ENCODE data around the gene TPP2.

The TPP2 gene

DNA sequence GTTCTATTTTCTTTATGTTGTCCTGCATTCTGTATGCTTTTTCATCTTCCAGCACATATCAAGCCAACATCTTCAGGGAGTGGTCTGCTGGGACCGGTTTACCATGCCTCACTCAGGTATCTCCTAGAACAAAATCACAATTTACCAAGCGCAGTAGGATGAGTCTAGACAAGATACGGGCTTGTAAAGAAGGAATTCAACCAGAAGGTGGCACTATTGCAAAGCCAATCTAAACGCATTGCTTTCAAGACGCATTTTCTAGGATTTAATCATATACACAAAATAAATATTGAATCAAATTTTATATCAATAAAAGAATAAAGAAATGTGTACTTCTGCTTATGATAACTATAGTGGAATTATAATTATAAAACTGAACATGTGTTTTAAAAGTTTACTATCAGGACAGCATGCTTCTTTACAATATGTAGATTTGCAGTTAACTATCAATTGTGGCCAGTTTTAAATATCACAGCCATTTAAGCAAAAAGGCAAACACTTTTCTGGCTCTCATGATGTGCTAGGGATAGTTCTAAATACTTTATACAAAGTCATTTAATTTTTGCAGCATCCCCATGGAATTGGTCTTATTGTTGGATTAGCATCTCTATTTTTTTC lies 16.1 kb upstream of the TPP2 start:
- Mint-ChIP-seq H3K27ac (no peak overlapping the region), H3K4me3 (no peak overlapping the region), H3K4me1 (peaks cover 18% of the 10 kb centered on the region), H3K27me3 (peaks cover 10% of the 10 kb centered on the region), H3K36me3 (no peaks in the 10 kb centered on the region), H3K9me3 (no peaks in the 10 kb centered on the region)
- CTCF ChIA-PET: interaction anchor here (1.0 to 4.9 kb wide), 12 partner anchors 11 to 336 kb away, joined by 3 to 38 read pairs (median 4); partner anchors contain the start of genes ERCC5 and TPP2
- peak; percentile 49 for DNase-seq

DNA sequence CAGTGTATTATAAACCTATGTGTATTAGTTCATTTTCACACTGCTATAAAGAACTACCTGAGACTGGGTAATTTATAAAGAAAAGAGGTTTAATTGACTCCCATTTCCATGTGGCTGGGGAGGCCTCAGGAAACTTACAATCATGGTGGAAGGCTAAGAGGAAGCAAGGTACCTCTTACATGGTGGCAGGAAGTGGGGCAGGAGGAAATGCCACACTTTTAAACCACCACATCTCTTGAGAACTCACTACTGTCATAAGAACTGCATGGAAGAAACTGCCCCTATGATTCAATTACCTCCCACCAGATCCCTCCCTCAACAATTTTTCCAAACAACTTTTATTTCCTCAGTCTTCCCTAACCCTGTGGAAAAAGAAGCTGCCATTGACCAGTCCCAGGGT lies 14.5 kb upstream of the TPP2 start:
- DNase-seq: peak; percentile 31
- peaks cover 10% of the 10 kb centered on the region for H3K27me3 Mint-ChIP-seq
- H3K9me3 Mint-ChIP-seq: no peaks in the 10 kb centered on the region
- peaks cover 18% of the 10 kb centered on the region for H3K4me1 Mint-ChIP-seq
- CTCF ChIA-PET: interaction anchor here (0.8 to 4.9 kb wide), 7 partner anchors 10 to 288 kb away, joined by 3 to 38 read pairs (median 8); partner anchors contain the start of gene ERCC5
- H3K4me3 Mint-ChIP-seq: no peak overlapping the region
- H3K36me3 Mint-ChIP-seq: no peaks in the 10 kb centered on the region
- H3K27ac Mint-ChIP-seq: no peak overlapping the region

- CTCF ChIA-PET: interaction anchor here (1.0 to 2.5 kb wide), 2 partner anchors 140 to 286 kb away, joined by 3 to 7 read pairs; no protein-coding TSS in a partner anchor
- Mint-ChIP-seq H3K4me1 (peaks cover 25% of the 10 kb centered on the region), H3K4me3 (no peak overlapping the region), H3K27ac (no peak overlapping the region), H3K27me3 (peaks cover 10% of the 10 kb centered on the region), H3K36me3 (no peaks in the 10 kb centered on the region), H3K9me3 (no peaks in the 10 kb centered on the region)
- no peak for DNase-seq
Measured at GRCh38 chr13:102584434-102584833, 12.4 kb upstream of the TPP2 start.

GRCh38 chr13:102586615-102587014 lies 10.2 kb upstream of the TPP2 start:
- H3K27me3 Mint-ChIP-seq: peaks cover 6% of the 10 kb centered on the region
- no peaks in the 10 kb centered on the region for H3K9me3 Mint-ChIP-seq
- H3K4me3 Mint-ChIP-seq: no peak overlapping the region
- CTCF ChIA-PET: interaction anchor here (1.5 kb wide), 1 partner anchor 187 kb away, joined by 3 read pairs; the partner anchor contains the start of gene TEX30
- DNase-seq: no peak
- H3K36me3 Mint-ChIP-seq: no peaks in the 10 kb centered on the region
- H3K4me1 Mint-ChIP-seq: peaks cover 28% of the 10 kb centered on the region
- no peak overlapping the region for H3K27ac Mint-ChIP-seq

GRCh38 chr13:102587916-102588315 lies 8.9 kb upstream of the TPP2 start:
- peaks cover 28% of the 10 kb centered on the region for H3K4me1 Mint-ChIP-seq
- no peaks in the 10 kb centered on the region for H3K36me3 Mint-ChIP-seq
- peak; percentile 26 for DNase-seq
- H3K27ac Mint-ChIP-seq: peak overlapping the region; percentile 7
- H3K4me3 Mint-ChIP-seq: no peak overlapping the region
- CTCF ChIA-PET: no interaction called here
- no peaks in the 10 kb centered on the region for H3K9me3 Mint-ChIP-seq
- H3K27me3 Mint-ChIP-seq: peaks cover 6% of the 10 kb centered on the region

GRCh38 chr13:102589301-102589822 lies 7.4 kb upstream of the TPP2 start:
- H3K27ac Mint-ChIP-seq: peak overlapping the region; percentile 45
- H3K36me3 Mint-ChIP-seq: no peaks in the 10 kb centered on the region
- CTCF ChIA-PET: interaction anchor here (1.1 kb wide), 1 partner anchor 258 kb away, joined by 5 read pairs; no protein-coding TSS in a partner anchor
- no peaks in the 10 kb centered on the region for H3K27me3 Mint-ChIP-seq
- H3K4me3 Mint-ChIP-seq: no peak overlapping the region
- H3K4me1 Mint-ChIP-seq: peaks cover 30% of the 10 kb centered on the region
- no peak for DNase-seq
- no peaks in the 10 kb centered on the region for H3K9me3 Mint-ChIP-seq

- Mint-ChIP-seq H3K27ac (peak overlapping the region; percentile 97), H3K27me3 (no peaks in the 10 kb centered on the region), H3K4me1 (peaks cover 44% of the 10 kb centered on the region), H3K36me3 (peaks cover 2% of the 10 kb centered on the region), H3K9me3 (no peaks in the 10 kb centered on the region), H3K4me3 (peak overlapping the region; percentile 90)
- CTCF ChIA-PET: interaction anchor here (1.0 to 3.5 kb wide), 17 partner anchors 9 to 258 kb away, joined by 3 to 23 read pairs (median 5); partner anchors contain the start of gene ERCC5
- DNase-seq: peak; percentile 89
Measured at GRCh38 chr13:102591988-102592781, 4.6 kb upstream of the TPP2 start.

DNA sequence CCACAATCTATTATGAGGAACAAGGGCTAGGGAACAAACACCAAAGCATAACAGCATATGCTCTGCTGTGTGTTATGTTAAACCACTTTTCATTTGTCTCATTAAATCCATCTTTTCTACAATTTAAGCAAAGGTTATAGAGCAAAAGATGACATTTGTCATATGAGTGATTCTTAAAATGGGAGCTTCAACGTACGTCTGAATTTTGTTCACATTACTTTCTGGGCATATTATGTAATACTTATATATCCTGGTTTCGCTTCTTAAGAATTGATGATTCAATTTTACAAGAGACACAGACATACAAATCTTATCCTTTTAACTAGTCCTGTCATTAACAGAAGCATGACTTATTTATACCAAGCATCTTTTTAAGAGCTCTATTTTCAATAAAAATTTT lies 3.3 kb upstream of the TPP2 start:
- CTCF ChIA-PET: interaction anchor here (1.0 to 3.5 kb wide), 3 partner anchors 252 to 255 kb away, joined by 7 to 23 read pairs (median 12); partner anchors contain the start of gene ERCC5
- Mint-ChIP-seq H3K27ac (peak overlapping the region; percentile 97), H3K27me3 (no peaks in the 10 kb centered on the region), H3K4me1 (peaks cover 40% of the 10 kb centered on the region), H3K9me3 (no peaks in the 10 kb centered on the region), H3K36me3 (peaks cover 10% of the 10 kb centered on the region), H3K4me3 (no peak overlapping the region)
- DNase-seq: no peak

DNA sequence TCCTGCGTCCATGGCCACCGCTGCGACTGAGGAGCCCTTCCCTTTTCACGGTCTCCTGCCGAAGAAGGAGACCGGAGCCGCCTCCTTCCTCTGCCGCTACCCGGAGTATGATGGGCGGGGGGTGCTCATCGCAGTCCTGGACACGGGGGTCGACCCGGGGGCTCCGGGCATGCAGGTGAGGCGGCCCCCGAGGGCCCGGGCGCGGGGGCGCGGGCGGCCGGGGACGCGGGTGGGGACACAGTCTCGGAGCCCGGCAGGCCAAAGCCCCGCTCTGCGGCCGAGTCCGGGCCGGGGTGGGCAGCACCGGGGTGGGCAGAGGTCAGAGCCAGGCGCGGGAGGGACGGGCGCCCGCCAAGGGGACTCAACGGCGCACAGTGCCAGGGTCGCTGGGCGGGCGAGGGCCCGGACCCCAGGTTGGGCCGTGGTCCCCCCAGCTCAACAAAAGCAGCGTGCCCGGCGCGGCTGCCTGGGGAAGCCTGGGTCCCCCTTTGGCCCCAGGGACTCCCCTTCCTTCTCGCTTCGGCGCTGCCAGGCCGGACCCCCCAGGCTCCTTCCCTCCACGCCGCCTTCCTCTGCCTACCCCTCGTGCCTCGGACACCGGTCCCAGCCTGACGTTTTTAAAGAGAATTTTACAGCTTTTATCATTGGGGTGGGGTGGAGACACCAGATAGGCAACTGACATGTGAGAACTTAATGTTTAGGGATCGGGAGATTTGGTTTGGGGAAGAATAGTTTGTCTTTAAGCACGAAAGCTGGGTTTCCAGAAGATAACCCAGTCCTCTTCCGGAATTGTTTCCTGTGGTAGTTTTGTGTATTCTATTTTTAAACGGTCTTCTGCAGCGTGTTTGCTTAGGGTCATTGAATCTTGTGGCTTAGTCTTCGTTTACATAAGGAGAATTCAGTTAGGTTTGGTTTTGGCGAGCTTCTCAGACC lies 509 bp downstream of the TPP2 start:
- peak; percentile 46 for DNase-seq
- H3K36me3 Mint-ChIP-seq: peaks cover 28% of the 10 kb centered on the region
- H3K27ac Mint-ChIP-seq: peak overlapping the region; percentile 100
- no peaks in the 10 kb centered on the region for H3K27me3 Mint-ChIP-seq
- CTCF ChIA-PET: interaction anchor here (1.0 to 2.8 kb wide), 3 partner anchors 17 to 249 kb away, joined by 3 to 12 read pairs (median 3); partner anchors contain the start of gene ERCC5
- no peaks in the 10 kb centered on the region for H3K9me3 Mint-ChIP-seq
- peak overlapping the region; percentile 97 for H3K4me3 Mint-ChIP-seq
- peaks cover 65% of the 10 kb centered on the region for H3K4me1 Mint-ChIP-seq

- Mint-ChIP-seq H3K27me3 (no peaks in the 10 kb centered on the region), H3K9me3 (no peaks in the 10 kb centered on the region), H3K4me3 (peak overlapping the region; percentile 91), H3K27ac (peak overlapping the region; percentile 97), H3K4me1 (peaks cover 66% of the 10 kb centered on the region), H3K36me3 (peaks cover 35% of the 10 kb centered on the region)
- CTCF ChIA-PET: no interaction called here
- DNase-seq: no peak
Measured at GRCh38 chr13:102598061-102598460, 1.3 kb downstream of the TPP2 start.

DNA sequence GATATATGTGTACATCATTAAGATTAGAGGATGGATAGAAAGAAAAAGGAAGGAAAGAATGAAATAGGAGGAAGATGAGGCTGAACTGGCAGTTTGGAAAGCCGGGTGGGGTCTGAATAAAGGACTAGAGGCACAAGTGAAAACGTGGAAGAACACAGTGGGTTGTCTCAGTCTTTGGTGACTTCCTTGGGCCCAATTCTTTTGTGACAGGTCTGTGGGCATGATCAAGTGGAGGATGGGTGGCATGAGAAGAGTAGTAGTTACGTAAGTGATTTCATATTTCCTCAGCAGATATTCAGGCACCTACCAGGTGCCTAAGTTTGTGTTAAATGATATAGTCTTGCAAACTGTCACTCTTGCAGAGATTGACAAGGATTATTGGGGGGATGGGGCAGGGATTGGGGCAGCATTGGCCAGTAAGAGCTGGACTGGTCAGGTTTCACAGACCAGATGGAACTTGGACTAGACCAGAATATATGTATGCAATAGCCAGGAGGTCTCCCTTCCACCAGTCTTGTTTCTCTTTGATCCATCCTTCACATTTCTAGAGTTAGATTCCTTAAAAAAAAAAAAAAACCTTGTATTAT lies 2.7 kb downstream of the TPP2 start:
- H3K4me1 Mint-ChIP-seq: peaks cover 73% of the 10 kb centered on the region
- H3K27ac Mint-ChIP-seq: peak overlapping the region; percentile 61
- H3K36me3 Mint-ChIP-seq: peaks cover 49% of the 10 kb centered on the region
- CTCF ChIA-PET: no interaction called here
- peak overlapping the region; percentile 91 for H3K4me3 Mint-ChIP-seq
- DNase-seq: peak; percentile 31
- H3K27me3 Mint-ChIP-seq: no peaks in the 10 kb centered on the region
- H3K9me3 Mint-ChIP-seq: no peaks in the 10 kb centered on the region

DNA sequence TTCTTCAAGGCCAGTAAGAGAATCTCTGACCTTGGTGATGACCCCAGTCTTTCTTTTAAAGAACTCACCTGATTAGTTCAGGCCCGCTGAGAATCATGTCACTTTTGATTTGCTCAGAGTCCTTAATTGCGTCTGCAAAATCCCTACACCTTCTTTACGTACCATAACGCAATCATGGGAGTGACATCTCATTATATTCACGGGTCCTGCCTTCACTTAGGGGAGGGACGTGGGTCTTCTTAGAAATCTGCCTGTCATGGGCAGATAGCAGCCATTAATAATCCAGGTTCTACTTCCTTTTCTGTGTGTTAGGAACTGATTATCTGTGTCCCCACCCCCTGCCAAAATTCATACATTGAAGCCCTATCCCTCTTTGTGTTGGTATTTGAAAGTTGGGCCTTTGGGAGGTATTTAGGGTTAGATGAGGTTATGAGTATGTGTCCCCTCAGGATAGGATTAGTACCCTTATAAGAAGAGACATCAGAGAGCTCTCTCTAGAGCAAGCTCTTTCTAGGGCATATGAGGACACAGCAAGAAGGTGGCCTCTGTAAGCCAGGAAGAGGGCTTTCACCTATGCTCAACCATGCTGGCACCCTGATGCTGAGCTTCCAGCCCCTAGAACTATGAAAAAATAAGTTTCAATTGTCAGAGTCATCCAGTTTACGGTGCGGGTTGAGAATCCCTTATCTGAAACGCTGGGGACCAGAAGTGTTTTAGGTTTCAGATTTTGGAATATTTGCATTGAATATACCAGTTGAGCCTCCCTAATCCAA lies 9.9 kb downstream of the TPP2 start:
- CTCF ChIA-PET: interaction anchor here (1.0 to 1.8 kb wide), 2 partner anchors 15 to 27 kb away, joined by 3 to 11 read pairs; no protein-coding TSS in a partner anchor
- DNase-seq: no peak
- no peaks in the 10 kb centered on the region for H3K9me3 Mint-ChIP-seq
- no peak overlapping the region for H3K4me3 Mint-ChIP-seq
- H3K36me3 Mint-ChIP-seq: peaks cover 64% of the 10 kb centered on the region
- H3K27me3 Mint-ChIP-seq: no peaks in the 10 kb centered on the region
- peaks cover 66% of the 10 kb centered on the region for H3K4me1 Mint-ChIP-seq
- peak overlapping the region; percentile 43 for H3K27ac Mint-ChIP-seq

Measured in activated naive CD4-positive, alpha-beta T cell treated with anti-CD3 and anti-CD28 coated beads, Interleukin-2, amount 10 ng/mL, durations not matched to agents 7 days and 5 days (primary cell).